GM23338 (cell line): ENCODE measurements around the gene STRN4. TPM values are rescaled to one million over a fixed set of nuclear protein-coding genes. Genes with fewer than 3 reads are reported as not detected.

ENCODE experiments used
- ATAC-seq: fragments of 200-7000 bp; cut with Tn5 transposase; 3 replicates; pipeline ENCODE4 v1.9.1; 2020
- DNase-seq: peaks from one replicate; pipeline ENCODE4 v3.0.0-alpha.2; 2015; ENCODE audit warnings: low spot score
- H2AFZ ChIP-seq: fragments of 200-600 bp; sonication (generic); 2 replicates; pipeline ENCODE4 v1.8.0; 2016; ENCODE audit warnings: antibody characterized with exemption, mild to moderate bottlenecking, moderate library complexity
- H3F3A ChIP-seq: fragments of 200-600 bp; sonication (generic); replicated peaks from 2 replicates; pipeline ENCODE4 v1.8.0; 2017; ENCODE audit warnings: antibody characterized with exemption, mixed run types, low read depth
- H3K27ac ChIP-seq: fragments of 200-600 bp; sonication (generic); 2 replicates; pipeline ENCODE4 v1.6.1; 2016; ENCODE audit warnings: low read depth
- H3K27me3 ChIP-seq: fragments of 200-600 bp; sonication (generic); 2 replicates; pipeline ENCODE4 v1.8.0; 2016; ENCODE audit warnings: mild to moderate bottlenecking, mixed run types, moderate library complexity; ENCODE audit not compliant: insufficient read depth
- H3K36me3 ChIP-seq: fragments of 200-600 bp; sonication (generic); 2 replicates; pipeline ENCODE4 v1.8.0; 2016; ENCODE audit warnings: mild to moderate bottlenecking; ENCODE audit not compliant: insufficient read depth
- H3K4me1 ChIP-seq: fragments of 200-600 bp; sonication (generic); 2 replicates; pipeline ENCODE4 v1.8.0; 2016; ENCODE audit warnings: mild to moderate bottlenecking, moderate library complexity; ENCODE audit not compliant: insufficient read depth
- H3K4me2 ChIP-seq: fragments of 200-600 bp; sonication (generic); 2 replicates; pipeline ENCODE4 v1.7.1; 2017; ENCODE audit warnings: mixed run types
- H3K4me3 ChIP-seq: fragments of 200-600 bp; sonication (generic); 2 replicates; pipeline ENCODE4 v1.6.1; 2016; ENCODE audit warnings: mixed run types
- H3K79me2 ChIP-seq: fragments of 200-600 bp; sonication (generic); replicated peaks from 2 replicates; pipeline ENCODE4 v1.8.0; 2017; ENCODE audit warnings: mild to moderate bottlenecking; ENCODE audit not compliant: insufficient read depth
- H3K9me2 ChIP-seq: fragments of 200-600 bp; sonication (generic); 2 replicates; pipeline ENCODE4 v1.8.0; 2017; ENCODE audit not compliant: insufficient read depth
- H4K20me1 ChIP-seq: fragments of 200-600 bp; sonication (generic); replicated peaks from 2 replicates; pipeline ENCODE4 v1.8.0; 2017; ENCODE audit warnings: mild to moderate bottlenecking; ENCODE audit not compliant: insufficient read depth
- H3K27ac Mint-ChIP-seq: 2 replicates; pipeline ENCODE4 v1.8.0; 2020; ENCODE audit warnings: inconsistent platforms, mild to moderate bottlenecking, moderate library complexity, mixed read lengths
- H3K27me3 Mint-ChIP-seq: 3 replicates; pipeline ENCODE4 v1.8.0; 2022; ENCODE audit warnings: low read depth, mild to moderate bottlenecking, moderate library complexity, mixed read lengths, inconsistent platforms; ENCODE audit not compliant: insufficient read depth, poor library complexity
- H3K36me3 Mint-ChIP-seq: 3 replicates; pipeline ENCODE4 v1.8.0; 2021; ENCODE audit warnings: low read depth, mild to moderate bottlenecking, inconsistent platforms, moderate library complexity, mixed read lengths
- H3K4me1 Mint-ChIP-seq: 3 replicates; pipeline ENCODE4 v1.8.0; 2020; ENCODE audit warnings: mild to moderate bottlenecking, inconsistent platforms, mixed read lengths
- H3K4me3 Mint-ChIP-seq: 3 replicates; pipeline ENCODE4 v1.8.0; 2021; ENCODE audit warnings: moderate library complexity, mild to moderate bottlenecking, inconsistent platforms, mixed read lengths
- H3K9me3 Mint-ChIP-seq: 3 replicates; pipeline ENCODE4 v1.8.0; 2020; ENCODE audit warnings: moderate library complexity, mild to moderate bottlenecking, inconsistent platforms, mixed read lengths
- CREB1 ChIP-seq: fragments of 250-450 bp; sonication (Bioruptor Pico); IDR thresholded peaks from 2 replicates; pipeline ENCODE4 v1.5.0; 2020; ENCODE audit warnings: low read depth, mild to moderate bottlenecking, moderate library complexity
- ETS1 ChIP-seq: IDR thresholded peaks from 2 replicates; pipeline ENCODE4 v1.6.1; 2016; ENCODE audit warnings: antibody characterized with exemption
- EZH2 ChIP-seq: fragments of 200-600 bp; sonication (generic); IDR thresholded peaks from one replicate; pipeline ENCODE4 v1.8.0; 2017; ENCODE audit warnings: antibody characterized with exemption, mild to moderate bottlenecking, low read depth; ENCODE audit not compliant: unreplicated experiment
- EZH2phosphoT487 ChIP-seq: fragments of 200-600 bp; sonication (generic); IDR thresholded peaks from one replicate; pipeline ENCODE4 v1.8.1; 2018; ENCODE audit warnings: antibody characterized with exemption; ENCODE audit not compliant: unreplicated experiment
- JUNB ChIP-seq: IDR thresholded peaks from one replicate; pipeline ENCODE4 v1.6.1; 2016; ENCODE audit warnings: antibody characterized with exemption; ENCODE audit not compliant: unreplicated experiment
- NANOG ChIP-seq: IDR thresholded peaks from 2 replicates; pipeline ENCODE4 v1.6.1; 2016; ENCODE audit warnings: antibody characterized with exemption, borderline replicate concordance
- POLR2AphosphoS5 ChIP-seq: IDR thresholded peaks from 2 replicates; pipeline ENCODE4 v1.6.1; 2016; ENCODE audit warnings: antibody characterized with exemption, low read depth
- ZNF331 ChIP-seq: fragments of 250-450 bp; sonication (Bioruptor Pico); IDR thresholded peaks from 2 replicates; pipeline ENCODE4 v1.5.0; 2020; ENCODE audit warnings: low read depth, mild to moderate bottlenecking, moderate library complexity
- polyA plus RNA-seq: library from polyadenylated mRNA; unstranded; fragments of >200 nt; fragmentation: Nextera tagmentation; extraction: Ambion mirVana; gene quantifications from 2 replicates; pipeline ENCODE4 v1.2.1, GENCODE V29; 2016
- total RNA-seq: library from RNA; depleted of rRNA; stranded (reverse); fragments of >200 nt; shearing (Covaris generic); gene quantifications from 2 replicates; pipeline ENCODE4 v1.2.3, GENCODE V29; 2014
- TF ChIP-seq, protein P1 (sequence below): IDR thresholded peaks from one replicate; pipeline ENCODE4 v1.6.1; 2018; ENCODE audit warnings: antibody characterized with exemption; ENCODE audit not compliant: unreplicated experiment
- TF ChIP-seq, protein P2 (sequence below), 2 experiments: fragments of 200-600 bp in 1 of 2; sonication (generic) in 1 of 2; conservative IDR thresholded peaks; 2 replicates each; pipeline versions ENCODE4 v1.5.1 to v1.6.1; 2016 to 2017; ENCODE audit warnings: antibody characterized with exemption in 2 of 2, low read depth in 2 of 2, mild to moderate bottlenecking in 2 of 2, moderate library complexity in 1 of 2

Gene STRN4
- total and polyA plus RNA-seq, 2 experiments from 2014 or later, result 62.1 to 140 TPM

GRCh38 chr19:46691948-46692347, 54.3 kb downstream of the STRN4 start:
- DNase-seq, result no peak
- Histone ChIP-seq H3F3A (no peaks in the 10 kb centered on the region), H3K4me2 (no peak overlapping the region), H3K4me1 (peaks cover 4% of the 10 kb centered on the region; the same call in 1 of the 2 replicates), H2AFZ (no peak overlapping the region), H4K20me1 (peaks cover 15% of the 10 kb centered on the region), H3K27ac (no peak overlapping the region), H3K4me3 (no peak overlapping the region), H3K9me2 (no peaks in the 10 kb centered on the region), H3K36me3 (peaks cover 66% of the 10 kb centered on the region), H3K27me3 (no peaks in the 10 kb centered on the region), H3K79me2 (0 out of 2 replicates have a peak, but pooled peaks cover 3% of the 10 kb centered on the region)
- ATAC-seq, result no peak
- H3K9me3 Mint-ChIP-seq, result no peaks in the 10 kb centered on the region
- H3K27ac Mint-ChIP-seq, result no peak overlapping the region
- peaks cover 10% of the 10 kb centered on the region for H3K27me3 Mint-ChIP-seq
- peaks cover 95% of the 10 kb centered on the region for H3K36me3 Mint-ChIP-seq
- peaks cover 8% of the 10 kb centered on the region for H3K4me1 Mint-ChIP-seq
- TF ChIP-seq CREB1, result no peak
- no peak for TF ChIP-seq NANOG
- H3K4me3 Mint-ChIP-seq, result no peak overlapping the region

DNA sequence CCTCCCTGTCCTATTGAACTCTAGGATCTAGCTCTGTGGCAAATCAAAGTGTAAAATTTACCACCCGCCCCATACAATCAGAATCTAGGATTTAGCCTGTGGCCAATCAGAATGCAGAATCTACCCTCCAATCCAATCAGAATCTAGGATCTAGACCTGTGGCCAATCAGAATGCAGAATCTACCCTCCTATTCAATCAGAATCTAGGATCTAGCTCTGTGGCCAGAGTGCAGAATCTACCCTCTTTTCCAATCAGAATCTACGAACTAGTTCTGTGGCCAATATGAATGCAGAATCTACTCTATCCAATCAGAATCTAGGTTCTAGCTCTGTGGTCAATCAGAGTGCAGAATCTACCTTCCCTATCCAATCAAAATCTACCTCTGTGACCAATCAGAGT, 55.1 kb downstream of the STRN4 start:
- Mint-ChIP-seq H3K4me1 (peaks cover 2% of the 10 kb centered on the region; the same call in 1 of the 3 replicates), H3K4me3 (no peak overlapping the region), H3K27me3 (peaks cover 7% of the 10 kb centered on the region), H3K36me3 (peaks cover 92% of the 10 kb centered on the region), H3K9me3 (no peaks in the 10 kb centered on the region), H3K27ac (no peak overlapping the region)
- Histone ChIP-seq H3K36me3 (peaks cover 57% of the 10 kb centered on the region), H3F3A (no peaks in the 10 kb centered on the region), H3K9me2 (no peaks in the 10 kb centered on the region), H3K4me2 (no peak overlapping the region), H4K20me1 (peaks cover 6% of the 10 kb centered on the region), H3K4me1 (no peaks in the 10 kb centered on the region), H3K79me2 (0 out of 2 replicates have a peak, but pooled peaks cover 3% of the 10 kb centered on the region), H3K4me3 (no peak overlapping the region), H2AFZ (no peak overlapping the region), H3K27ac (no peak overlapping the region), H3K27me3 (no peaks in the 10 kb centered on the region)
- ATAC-seq (no peak), DNase-seq (no peak)
- TF ChIP-seq NANOG, result no peak
- TF ChIP-seq POLR2AphosphoS5, result no peak
- TF ChIP-seq JUNB, result no peak
- TF ChIP-seq EZH2phosphoT487, result no peak
- no peak for TF ChIP-seq EZH2
- no peak for TF ChIP-seq ZNF331 (CRISPR knock-in tag)
- TF ChIP-seq, protein P1, sequence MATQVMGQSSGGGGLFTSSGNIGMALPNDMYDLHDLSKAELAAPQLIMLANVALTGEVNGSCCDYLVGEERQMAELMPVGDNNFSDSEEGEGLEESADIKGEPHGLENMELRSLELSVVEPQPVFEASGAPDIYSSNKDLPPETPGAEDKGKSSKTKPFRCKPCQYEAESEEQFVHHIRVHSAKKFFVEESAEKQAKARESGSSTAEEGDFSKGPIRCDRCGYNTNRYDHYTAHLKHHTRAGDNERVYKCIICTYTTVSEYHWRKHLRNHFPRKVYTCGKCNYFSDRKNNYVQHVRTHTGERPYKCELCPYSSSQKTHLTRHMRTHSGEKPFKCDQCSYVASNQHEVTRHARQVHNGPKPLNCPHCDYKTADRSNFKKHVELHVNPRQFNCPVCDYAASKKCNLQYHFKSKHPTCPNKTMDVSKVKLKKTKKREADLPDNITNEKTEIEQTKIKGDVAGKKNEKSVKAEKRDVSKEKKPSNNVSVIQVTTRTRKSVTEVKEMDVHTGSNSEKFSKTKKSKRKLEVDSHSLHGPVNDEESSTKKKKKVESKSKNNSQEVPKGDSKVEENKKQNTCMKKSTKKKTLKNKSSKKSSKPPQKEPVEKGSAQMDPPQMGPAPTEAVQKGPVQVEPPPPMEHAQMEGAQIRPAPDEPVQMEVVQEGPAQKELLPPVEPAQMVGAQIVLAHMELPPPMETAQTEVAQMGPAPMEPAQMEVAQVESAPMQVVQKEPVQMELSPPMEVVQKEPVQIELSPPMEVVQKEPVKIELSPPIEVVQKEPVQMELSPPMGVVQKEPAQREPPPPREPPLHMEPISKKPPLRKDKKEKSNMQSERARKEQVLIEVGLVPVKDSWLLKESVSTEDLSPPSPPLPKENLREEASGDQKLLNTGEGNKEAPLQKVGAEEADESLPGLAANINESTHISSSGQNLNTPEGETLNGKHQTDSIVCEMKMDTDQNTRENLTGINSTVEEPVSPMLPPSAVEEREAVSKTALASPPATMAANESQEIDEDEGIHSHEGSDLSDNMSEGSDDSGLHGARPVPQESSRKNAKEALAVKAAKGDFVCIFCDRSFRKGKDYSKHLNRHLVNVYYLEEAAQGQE, result no peak
- TF ChIP-seq, protein P2, sequence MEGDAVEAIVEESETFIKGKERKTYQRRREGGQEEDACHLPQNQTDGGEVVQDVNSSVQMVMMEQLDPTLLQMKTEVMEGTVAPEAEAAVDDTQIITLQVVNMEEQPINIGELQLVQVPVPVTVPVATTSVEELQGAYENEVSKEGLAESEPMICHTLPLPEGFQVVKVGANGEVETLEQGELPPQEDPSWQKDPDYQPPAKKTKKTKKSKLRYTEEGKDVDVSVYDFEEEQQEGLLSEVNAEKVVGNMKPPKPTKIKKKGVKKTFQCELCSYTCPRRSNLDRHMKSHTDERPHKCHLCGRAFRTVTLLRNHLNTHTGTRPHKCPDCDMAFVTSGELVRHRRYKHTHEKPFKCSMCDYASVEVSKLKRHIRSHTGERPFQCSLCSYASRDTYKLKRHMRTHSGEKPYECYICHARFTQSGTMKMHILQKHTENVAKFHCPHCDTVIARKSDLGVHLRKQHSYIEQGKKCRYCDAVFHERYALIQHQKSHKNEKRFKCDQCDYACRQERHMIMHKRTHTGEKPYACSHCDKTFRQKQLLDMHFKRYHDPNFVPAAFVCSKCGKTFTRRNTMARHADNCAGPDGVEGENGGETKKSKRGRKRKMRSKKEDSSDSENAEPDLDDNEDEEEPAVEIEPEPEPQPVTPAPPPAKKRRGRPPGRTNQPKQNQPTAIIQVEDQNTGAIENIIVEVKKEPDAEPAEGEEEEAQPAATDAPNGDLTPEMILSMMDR (conservative IDR thresholded peaks at IDR 0.05; ENCODE audit: low read depth in 2 of 2), result no peak
- no peak for TF ChIP-seq ETS1
